Embryonic facial prominence (tissue), 1 donor: ENCODE results near the gene PKP4.
"Not testable (repeated sequence)": the region's sequence is repeated elsewhere in the genome, so short reads cannot be mapped to it uniquely, and the experiment has no call there.

Experiments used
- DNase-seq: peaks from one replicate; pipeline ENCODE4 v3.0.0-alpha.2; 2016; ENCODE audit errors: extremely low spot score

Gene PKP4

DNA sequence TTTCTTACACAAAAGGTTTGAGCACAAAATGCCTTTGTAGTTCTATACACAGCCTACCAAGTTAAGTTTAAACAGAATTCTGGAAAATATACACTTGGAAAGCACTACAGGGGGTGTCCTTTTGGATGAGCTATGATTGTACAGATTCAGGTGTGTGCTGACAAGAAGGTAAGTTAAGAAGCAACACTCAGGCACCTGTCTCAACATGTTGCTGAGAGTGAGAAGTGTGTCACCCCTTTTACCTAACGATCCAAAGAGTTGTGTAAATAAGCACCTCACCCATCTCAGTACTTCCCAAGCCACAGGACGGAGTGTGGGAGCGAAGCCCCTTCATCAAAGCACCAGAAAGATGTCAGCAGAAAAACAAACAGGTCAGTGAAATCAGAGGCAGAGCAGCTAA is 228.9 kb downstream of the PKP4 start:
- DNase-seq = no peak

DNA sequence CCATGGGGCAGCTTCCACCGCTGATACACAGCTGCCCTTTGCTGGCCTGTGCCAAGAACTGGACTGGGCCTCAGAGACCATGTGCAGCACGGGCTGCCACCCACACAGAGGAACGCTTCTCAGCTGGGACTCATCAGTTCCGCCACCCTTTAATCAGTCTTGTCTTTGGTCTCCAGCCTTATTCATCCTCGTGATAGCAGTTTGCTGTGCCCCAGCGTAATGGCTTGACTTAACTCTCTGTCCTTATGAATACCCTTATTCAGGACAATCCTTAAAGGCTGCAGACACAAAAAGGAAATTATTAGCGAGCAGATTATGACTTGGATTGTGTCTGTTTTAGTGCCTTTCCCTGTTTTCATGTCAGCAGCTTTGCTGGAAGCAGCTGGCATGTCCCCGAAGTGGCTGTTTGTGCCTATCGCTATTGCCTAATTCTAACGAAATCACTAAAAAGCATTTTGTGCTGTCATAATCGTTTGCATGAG is 229.5 kb downstream of the PKP4 start:
- DNase-seq = no peak

GRCh38 chr2:158687315-158687714 is 230.6 kb downstream of the PKP4 start:
- no peak for DNase-seq

- no peak for DNase-seq
Measured at GRCh38 chr2:158688721-158689120, 232.0 kb downstream of the PKP4 start.

- no peak for DNase-seq
Measured at GRCh38 chr2:158689391-158689790, 232.6 kb downstream of the PKP4 start.

GRCh38 chr2:158690823-158691222 is 234.1 kb downstream of the PKP4 start:
- no peak for DNase-seq

GRCh38 chr2:158691619-158692018 is 234.9 kb downstream of the PKP4 start:
- no peak for DNase-seq

- no peak for DNase-seq
Measured at GRCh38 chr2:158692372-158693103, 235.8 kb downstream of the PKP4 start.

DNA sequence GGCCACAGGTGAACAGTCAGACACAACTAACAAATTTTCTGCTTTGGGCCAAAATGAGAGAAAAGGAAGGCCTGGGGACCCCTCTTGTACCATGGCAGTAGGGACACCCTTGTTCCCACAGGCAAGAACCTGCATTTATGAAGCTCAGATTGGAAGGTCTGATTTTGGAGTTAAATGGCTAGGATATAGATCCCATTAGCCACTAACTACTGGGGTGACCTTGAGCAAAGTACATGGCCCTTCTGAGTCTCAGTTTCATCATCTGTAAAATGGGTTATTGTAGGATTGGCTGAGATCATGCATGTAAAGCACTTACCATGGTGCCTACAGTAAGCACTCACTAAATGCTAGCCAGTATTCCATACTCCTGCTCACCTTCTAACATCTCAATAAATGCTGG is 236.7 kb downstream of the PKP4 start:
- no peak for DNase-seq

DNA sequence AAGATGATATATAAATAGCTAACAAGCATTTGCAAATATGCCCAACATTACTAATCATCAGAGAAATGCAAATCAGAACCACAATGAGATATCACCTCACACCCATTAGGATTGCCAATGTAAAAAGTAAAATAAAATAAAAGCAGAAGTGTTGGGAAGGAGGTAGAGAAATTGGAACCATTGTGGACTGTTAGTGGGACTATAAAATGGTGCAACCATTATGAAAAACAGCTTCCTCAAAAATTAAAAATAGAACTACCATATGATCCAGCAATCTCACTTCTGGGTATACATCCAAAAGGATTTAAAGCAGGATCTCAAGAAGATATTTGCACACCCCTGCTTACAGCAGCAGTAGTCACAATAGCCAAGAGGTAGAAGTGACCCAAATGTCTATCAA is 238.6 kb downstream of the PKP4 start:
- no peak for DNase-seq

- not testable (repeated sequence) for DNase-seq
Measured at GRCh38 chr2:158695744-158696143, 239.0 kb downstream of the PKP4 start.

- no peak for DNase-seq
Measured at GRCh38 chr2:158699323-158699722, 242.6 kb downstream of the PKP4 start.

DNA sequence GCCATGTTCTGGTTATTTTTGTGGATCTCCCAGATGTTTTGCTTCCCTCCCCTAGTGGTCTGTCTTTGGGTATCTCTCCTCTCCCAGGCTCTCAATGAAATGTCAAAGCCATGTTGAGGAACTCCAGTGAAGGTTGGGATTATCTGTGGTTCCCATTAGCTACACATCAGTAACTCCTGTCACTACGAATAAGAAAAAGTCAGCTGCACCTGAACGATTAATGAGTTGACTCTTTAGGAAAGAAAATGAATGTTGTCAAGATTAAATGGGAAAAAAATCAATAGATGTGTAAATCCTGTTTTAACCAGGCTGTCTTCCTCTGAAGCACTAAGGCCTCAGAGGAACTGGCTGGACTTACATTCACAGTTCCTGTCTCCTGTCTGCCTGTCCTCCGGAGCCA is 244.3 kb downstream of the PKP4 start:
- no peak for DNase-seq

DNA sequence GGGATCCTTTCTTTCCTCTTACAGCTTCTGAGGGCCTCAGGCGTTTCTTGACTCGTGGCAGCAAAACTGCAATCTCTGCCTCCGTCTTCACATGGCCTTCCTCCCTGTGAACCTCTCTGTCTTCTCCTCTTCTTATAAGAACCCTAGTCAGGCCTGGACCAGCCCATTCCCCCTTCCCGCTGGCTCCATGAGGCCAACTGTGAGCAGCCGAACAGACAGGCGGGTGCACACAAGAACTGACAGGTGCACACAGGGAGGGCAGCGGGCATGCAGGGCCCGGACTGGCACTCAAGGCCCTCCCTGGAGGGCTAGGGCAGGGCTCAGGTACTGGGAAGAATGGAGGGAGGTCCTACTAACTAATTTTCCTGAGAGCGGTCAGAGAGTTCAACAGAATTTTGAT is 246.0 kb downstream of the PKP4 start:
- no peak for DNase-seq

GRCh38 chr2:158704724-158705465 is 248.1 kb downstream of the PKP4 start:
- not testable (repeated sequence) for DNase-seq

DNA sequence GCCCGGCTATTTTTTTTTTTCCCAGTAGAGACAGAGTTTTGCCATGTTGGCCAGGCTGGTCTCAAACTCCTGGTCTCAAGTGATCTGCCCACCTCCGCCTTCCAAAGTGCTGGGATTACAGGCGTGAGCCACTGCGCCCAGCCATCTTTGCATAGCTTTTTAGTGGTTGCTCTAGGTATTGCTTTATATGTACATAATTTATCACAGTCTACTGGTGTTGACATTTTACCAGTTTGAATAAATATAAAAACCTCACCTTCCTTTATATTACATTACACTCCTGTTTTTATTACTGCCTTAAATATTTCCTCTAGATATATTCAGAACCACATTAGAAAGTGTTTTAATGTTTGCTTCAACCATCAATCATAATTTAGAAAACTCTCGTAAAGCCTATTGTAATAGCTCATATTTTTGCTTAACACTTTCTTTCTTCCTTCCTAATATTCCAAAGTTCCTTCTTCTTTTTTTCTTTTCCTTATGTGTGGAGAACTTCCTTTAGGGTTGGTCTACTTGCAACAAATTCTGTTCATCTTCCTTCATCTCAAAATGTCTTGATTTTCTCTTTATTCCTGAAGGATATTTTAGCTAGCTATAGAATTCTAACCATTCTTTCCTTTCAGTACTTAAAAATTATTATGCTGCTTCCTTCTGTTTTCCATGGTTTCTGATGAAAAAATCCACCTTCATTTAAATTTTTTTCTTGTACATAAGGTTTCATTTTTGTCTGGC is 256.2 kb downstream of the PKP4 start:
- no peak for DNase-seq

DNA sequence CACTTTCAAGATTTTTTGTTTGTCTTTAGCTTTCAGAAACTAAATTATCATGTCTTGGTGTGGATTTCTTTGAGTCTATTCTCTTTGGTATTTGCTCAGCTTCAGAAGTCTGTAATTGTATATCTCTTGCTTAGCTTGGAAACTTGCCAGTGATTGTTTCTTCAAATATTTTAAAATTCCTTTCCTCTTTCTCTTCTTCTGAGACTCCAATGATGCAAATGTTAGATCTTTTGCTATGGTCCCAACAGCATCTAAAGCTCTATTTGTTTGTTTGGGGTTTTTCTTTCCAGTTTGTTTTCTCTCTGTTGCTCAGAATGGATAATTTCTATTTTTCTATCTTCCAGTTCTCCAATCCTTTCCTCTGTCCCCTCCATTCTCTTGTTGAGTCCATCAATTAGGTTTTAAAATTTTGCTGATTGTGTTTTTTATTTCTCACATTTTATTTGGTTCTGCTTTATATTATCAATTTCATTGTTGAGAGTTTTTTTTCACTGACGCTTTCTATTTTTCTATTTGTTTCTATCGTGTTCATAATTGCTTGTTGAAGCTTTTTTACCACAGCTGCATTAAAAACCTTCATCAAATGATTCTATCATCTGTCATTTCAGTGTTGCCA is 256.9 kb downstream of the PKP4 start:
- DNase-seq = no peak

DNA sequence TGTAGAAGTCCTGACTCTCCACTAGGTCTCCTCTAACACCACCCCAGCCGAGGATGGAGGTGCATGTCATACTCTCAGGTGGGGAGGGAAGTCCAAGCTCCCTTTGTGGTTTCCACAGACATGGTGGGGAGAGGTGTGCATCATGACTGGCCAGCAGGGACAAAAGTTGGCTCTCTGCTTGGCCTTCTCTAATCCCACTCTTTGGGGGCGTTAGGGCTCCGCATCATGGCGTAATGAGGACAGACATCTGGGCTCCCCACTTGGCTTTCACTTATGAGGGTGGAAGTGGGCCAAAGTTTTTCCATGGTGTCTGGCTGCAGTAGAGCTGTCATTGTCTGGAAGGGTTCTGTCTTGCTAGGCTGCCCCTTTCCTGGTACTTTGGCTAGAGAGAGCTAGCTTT is 257.7 kb downstream of the PKP4 start:
- no peak for DNase-seq

DNA sequence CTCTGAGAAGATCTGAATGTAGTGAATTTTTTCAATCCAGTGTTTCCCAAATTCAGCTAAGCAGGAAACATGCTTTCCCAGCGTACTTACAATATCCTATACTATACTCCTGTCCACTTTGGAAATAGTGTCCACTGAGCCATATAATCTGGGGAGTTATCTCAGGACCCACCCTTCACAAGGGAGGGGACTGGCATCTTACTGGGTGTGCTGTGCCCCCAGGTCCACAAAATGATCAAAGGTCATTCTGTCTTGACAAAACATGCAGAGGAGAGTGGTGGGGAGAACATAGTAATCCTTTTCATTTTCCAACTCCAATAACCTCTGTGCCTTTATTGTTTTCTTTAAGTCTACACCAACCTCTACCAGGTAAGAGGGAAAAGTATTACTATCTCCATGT is 258.6 kb downstream of the PKP4 start:
- no peak for DNase-seq

DNA sequence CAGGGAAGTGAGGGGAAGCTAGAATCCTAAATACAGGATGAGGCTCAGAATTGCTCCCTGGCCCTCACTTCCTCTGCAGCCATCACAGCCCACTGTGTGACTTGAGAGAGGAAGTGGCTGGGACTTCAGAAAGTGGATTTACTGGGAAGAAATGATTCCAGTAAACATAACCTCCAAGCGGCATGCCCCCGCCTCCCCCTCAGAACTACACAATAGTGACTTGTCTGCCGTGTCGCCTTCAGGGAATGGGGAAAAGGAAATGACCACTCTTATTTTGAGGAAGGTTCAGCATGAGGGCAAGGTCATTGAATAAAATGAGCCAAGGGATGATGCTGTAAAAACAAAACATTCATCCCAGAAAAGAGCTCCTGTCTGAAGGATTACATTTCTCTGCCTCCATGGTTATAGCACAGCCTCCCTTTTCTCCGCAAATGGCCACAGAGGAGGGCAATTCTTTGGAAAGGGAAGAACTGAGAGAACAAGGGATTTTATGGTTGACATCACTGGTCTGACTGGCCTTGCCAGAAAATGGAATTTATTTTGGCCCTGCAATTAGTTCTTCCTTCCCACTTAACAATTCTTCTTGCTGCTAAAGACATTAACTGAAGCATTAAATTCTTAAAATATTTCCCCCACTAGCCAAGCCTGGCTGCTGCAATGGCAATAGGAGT is 259.5 kb downstream of the PKP4 start:
- DNase-seq = no peak

DNA sequence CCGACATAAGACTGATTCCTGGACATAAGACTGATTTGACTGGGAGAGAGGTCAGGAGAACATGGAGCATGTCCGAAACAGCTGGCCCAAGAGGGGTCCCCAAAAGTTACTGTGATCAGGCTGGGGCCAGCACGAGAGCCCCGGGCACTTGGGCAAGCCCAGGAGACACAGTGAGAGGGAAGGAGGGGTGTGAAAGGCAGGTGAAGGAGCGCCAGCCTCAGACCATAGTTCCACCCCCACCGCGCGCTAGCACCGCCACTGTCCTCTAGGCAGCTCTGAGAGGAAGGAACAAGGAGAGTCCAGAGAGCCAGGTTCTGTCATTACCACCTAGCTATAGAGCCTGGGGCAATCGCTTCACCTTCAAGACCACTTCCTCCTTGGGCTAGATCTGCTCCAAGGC is 260.2 kb downstream of the PKP4 start:
- DNase-seq = no peak
